Measurements from ENCODE around the gene COMTD1.

The COMTD1 gene

DNA sequence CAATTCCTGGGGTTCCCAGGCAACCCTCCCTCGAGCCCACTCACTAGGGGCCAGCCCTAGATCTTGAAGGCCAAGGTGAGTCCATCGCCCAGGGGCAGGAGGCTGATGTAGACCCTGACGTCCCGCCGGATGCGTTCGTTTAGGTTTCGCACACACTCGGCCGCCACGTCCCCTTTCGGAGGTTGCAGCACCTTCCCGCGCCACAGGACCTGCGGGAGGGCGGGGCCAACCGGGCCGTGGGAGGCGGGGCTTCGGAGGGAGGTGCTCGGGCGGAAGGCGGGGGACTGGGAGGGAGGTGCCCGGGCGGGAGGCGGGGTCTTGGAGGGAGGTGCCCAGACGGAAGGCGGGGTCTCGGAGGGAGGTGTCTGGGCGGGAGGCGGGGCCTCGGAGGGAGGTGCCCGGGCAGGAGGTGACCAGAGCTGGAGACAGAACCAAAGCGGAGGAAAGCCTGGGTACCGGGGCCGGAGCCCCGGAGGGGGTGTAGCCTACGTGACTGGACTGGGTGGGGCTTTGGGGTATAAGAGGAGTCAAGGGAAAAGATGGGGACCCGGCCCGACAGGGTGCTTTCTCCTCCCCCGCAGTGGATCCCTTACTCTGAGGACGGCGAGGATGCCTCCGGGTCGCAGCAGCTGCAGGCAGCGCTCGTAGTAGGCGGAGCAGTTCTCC is 1.6 kb downstream of the COMTD1 start:
- 0 out of 2 replicates have a peak, but pooled peaks cover 6% of the 10 kb centered on the region for H3F3A ChIP-seq (ENCODE audit: insufficient read depth, low read length)
- H3K79me2 ChIP-seq (ENCODE audit: insufficient read depth, low read length) = no peaks in the 10 kb centered on the region
- TF ChIP-seq, protein P1, sequence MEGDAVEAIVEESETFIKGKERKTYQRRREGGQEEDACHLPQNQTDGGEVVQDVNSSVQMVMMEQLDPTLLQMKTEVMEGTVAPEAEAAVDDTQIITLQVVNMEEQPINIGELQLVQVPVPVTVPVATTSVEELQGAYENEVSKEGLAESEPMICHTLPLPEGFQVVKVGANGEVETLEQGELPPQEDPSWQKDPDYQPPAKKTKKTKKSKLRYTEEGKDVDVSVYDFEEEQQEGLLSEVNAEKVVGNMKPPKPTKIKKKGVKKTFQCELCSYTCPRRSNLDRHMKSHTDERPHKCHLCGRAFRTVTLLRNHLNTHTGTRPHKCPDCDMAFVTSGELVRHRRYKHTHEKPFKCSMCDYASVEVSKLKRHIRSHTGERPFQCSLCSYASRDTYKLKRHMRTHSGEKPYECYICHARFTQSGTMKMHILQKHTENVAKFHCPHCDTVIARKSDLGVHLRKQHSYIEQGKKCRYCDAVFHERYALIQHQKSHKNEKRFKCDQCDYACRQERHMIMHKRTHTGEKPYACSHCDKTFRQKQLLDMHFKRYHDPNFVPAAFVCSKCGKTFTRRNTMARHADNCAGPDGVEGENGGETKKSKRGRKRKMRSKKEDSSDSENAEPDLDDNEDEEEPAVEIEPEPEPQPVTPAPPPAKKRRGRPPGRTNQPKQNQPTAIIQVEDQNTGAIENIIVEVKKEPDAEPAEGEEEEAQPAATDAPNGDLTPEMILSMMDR (IDR thresholded peaks at IDR 0.05; ENCODE audit: low read length) = no peak
- TF ChIP-seq EZH2 (IDR thresholded peaks at IDR 0.05; ENCODE audit: borderline replicate concordance, low read length) = no peak
- H3K27me3 ChIP-seq (ENCODE audit: insufficient read depth, low read length) = no peaks in the 10 kb centered on the region
- peak overlapping the region; percentile 96 for H3K4me2 ChIP-seq (ENCODE audit: low read length)
- no peaks in the 10 kb centered on the region for H3K9me3 ChIP-seq (ENCODE audit: low read length)
- peaks cover 47% of the 10 kb centered on the region for H3K36me3 ChIP-seq (ENCODE audit: insufficient read depth, low read length)
- no peak overlapping the region for H2AFZ ChIP-seq (ENCODE audit: low read length)
- H3K27ac ChIP-seq (ENCODE audit: low read depth, low read length, poor library complexity, severe bottlenecking) = peak overlapping the region; percentile 89
- no peaks in the 10 kb centered on the region for H3K9me2 ChIP-seq (ENCODE audit: low read depth, low read length)
- H3K4me3 ChIP-seq (ENCODE audit: low read depth, low read length, poor library complexity, severe bottlenecking) = peak overlapping the region; percentile 82
- H3K4me1 ChIP-seq (ENCODE audit: insufficient read depth, low read length, severe bottlenecking) = peaks cover 18% of the 10 kb centered on the region
- H4K20me1 ChIP-seq (ENCODE audit: insufficient read depth, low read length) = no peaks in the 10 kb centered on the region
- H3K9ac ChIP-seq (ENCODE audit: low read length) = peak overlapping the region; percentile 86

DNA sequence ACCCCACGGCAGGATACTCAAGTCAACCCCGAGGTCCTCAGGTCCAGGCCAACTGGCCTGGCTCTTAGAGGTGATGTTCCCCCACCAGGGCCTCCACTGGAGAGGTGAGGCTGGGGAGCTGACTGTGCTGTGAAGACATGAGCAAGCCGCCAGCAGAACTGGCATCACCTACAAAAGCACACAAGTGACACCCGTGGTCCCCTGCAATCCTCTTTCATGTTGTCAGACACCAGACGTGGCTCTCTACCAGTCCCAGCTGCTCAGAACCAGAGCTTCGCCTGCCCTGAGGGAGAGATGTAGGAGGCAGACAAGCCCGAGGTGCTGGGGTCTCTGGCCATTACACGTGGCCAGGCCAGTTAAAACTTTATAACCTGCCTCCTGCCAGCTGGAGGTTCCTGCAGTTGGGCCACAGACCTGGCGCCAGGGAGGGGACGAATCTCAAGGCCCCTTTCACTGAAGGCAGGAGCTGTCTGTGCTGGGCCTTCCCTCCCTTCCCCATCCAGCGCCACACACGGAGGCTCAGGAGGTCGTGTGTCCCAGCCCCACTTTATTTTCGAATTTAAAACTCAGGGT is 2.2 kb downstream of the COMTD1 start:
- no peak overlapping the region for H2AFZ ChIP-seq (ENCODE audit: low read length)
- peak overlapping the region; percentile 96 for H3K4me2 ChIP-seq (ENCODE audit: low read length)
- no peaks in the 10 kb centered on the region for H3K79me2 ChIP-seq (ENCODE audit: insufficient read depth, low read length)

DNA sequence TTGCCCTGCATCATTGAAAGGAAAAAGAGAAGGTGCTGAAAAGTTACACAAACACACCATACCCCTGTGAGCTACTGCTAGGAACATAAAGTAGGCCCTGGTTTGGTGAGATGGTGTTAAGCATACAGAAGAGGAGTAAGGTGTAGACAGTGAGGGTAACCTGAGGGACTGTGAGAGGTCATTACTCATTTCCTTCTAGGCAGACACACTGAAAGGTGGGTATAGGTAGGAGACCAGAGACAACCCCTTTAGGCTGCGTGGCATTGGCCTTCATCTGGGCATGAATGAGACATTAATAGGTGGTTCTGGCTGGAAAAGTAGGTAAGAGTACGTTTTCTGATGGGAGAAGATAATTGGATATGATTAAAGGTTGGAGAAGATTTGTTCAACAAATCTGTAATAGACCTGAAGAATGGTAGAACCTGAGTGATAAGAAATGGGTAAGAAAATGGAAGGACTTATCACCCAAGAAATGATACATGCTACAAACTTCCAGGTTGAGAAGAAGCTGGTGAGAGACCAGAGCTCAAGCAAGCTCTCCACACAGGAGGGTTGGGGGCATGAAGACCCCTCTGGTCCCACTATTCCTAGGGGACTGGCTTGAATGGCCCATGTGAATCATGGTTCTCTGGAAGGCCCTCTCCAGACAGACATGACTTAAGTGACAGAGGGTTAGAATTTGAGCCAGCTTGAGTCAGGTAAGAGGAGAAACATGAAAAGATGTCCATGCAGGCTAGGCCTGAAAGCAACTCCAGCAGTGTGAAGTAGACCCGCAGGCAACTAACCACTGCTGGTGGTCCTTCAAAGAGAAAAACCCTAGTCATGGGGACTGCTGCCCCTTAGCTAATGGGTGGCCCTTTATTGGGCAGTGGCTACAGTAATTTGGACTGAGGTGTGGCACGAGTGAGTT is 3.8 kb downstream of the COMTD1 start:
- no peak overlapping the region; the same call in 1 of the 2 replicates for H3K9ac ChIP-seq (ENCODE audit: low read length)
- H3K4me2 ChIP-seq (ENCODE audit: low read length) = no peak overlapping the region
- H3K27ac ChIP-seq (ENCODE audit: low read depth, low read length, poor library complexity, severe bottlenecking) = peak overlapping the region; percentile 38
- H3K27me3 ChIP-seq (ENCODE audit: insufficient read depth, low read length) = no peaks in the 10 kb centered on the region
- H3K36me3 ChIP-seq (ENCODE audit: insufficient read depth, low read length) = peaks cover 64% of the 10 kb centered on the region
- TF ChIP-seq, protein P1 (IDR thresholded peaks at IDR 0.05; ENCODE audit: low read length) = no peak
- no peak for TF ChIP-seq EZH2 (IDR thresholded peaks at IDR 0.05; ENCODE audit: borderline replicate concordance, low read length)
- H3K4me3 ChIP-seq (ENCODE audit: low read depth, low read length, poor library complexity, severe bottlenecking) = no peak overlapping the region
- H3K9me3 ChIP-seq (ENCODE audit: low read length) = no peaks in the 10 kb centered on the region
- no peak overlapping the region for H2AFZ ChIP-seq (ENCODE audit: low read length)
- no peaks in the 10 kb centered on the region for H3K9me2 ChIP-seq (ENCODE audit: low read depth, low read length)
- H4K20me1 ChIP-seq (ENCODE audit: insufficient read depth, low read length) = no peaks in the 10 kb centered on the region
- H3K4me1 ChIP-seq (ENCODE audit: insufficient read depth, low read length, severe bottlenecking) = peaks cover 20% of the 10 kb centered on the region
- peaks cover 4% of the 10 kb centered on the region; the same call in 1 of the 2 replicates for H3K79me2 ChIP-seq (ENCODE audit: insufficient read depth, low read length)
- H3F3A ChIP-seq (ENCODE audit: insufficient read depth, low read length) = 0 out of 2 replicates have a peak, but pooled peaks cover 10% of the 10 kb centered on the region

More for the DNA sequence above, 2.2 kb downstream of the COMTD1 start:
- Histone ChIP-seq H3K27ac (ENCODE audit: low read depth, low read length, poor library complexity, severe bottlenecking) (peak overlapping the region; percentile 89), H3K27me3 (ENCODE audit: insufficient read depth, low read length) (no peaks in the 10 kb centered on the region), H3K4me3 (ENCODE audit: low read depth, low read length, poor library complexity, severe bottlenecking) (peak overlapping the region; percentile 82), H3K4me1 (ENCODE audit: insufficient read depth, low read length, severe bottlenecking) (peaks cover 18% of the 10 kb centered on the region), H3K36me3 (ENCODE audit: insufficient read depth, low read length) (peaks cover 53% of the 10 kb centered on the region), H3K9me2 (ENCODE audit: low read depth, low read length) (no peaks in the 10 kb centered on the region), H4K20me1 (ENCODE audit: insufficient read depth, low read length) (no peaks in the 10 kb centered on the region), H3K9ac (ENCODE audit: low read length) (peak overlapping the region; percentile 78), H3F3A (ENCODE audit: insufficient read depth, low read length) (0 out of 2 replicates have a peak, but pooled peaks cover 6% of the 10 kb centered on the region), H3K9me3 (ENCODE audit: low read length) (no peaks in the 10 kb centered on the region)
- no peak for TF ChIP-seq EZH2 (IDR thresholded peaks at IDR 0.05; ENCODE audit: borderline replicate concordance, low read length)
- TF ChIP-seq, protein P1 (IDR thresholded peaks at IDR 0.05; ENCODE audit: low read length) = no peak
